H1 (cell line): Measurements from ENCODE around the gene KCMF1.

ENCODE experiments used
- ATF2 ChIP-seq: IDR thresholded peaks from 2 replicates; pipeline ENCODE4 v1.6.1; 2012; ENCODE audit warnings: low read length, inconsistent platforms
- BRCA1 ChIP-seq: IDR thresholded peaks from 2 replicates; pipeline ENCODE4 v1.6.1; 2012; ENCODE audit warnings: low read depth, low read length, improper control_type of control experiment
- CREB1 ChIP-seq: IDR thresholded peaks from 2 replicates; pipeline ENCODE4 v1.6.1; 2012; ENCODE audit warnings: inconsistent platforms
- CTCF ChIP-seq, 3 experiments: IDR thresholded peaks; 1 replicate in 2 of 3; 2 replicates in 1 of 3; pipeline versions ENCODE4 v1.5.1 to v1.6.1; 2011; ENCODE audit warnings: low read length in 3 of 3, mild to moderate bottlenecking in 3 of 3, inconsistent platforms in 2 of 3, low read depth in 1 of 3, moderate library complexity in 1 of 3; ENCODE audit not compliant: insufficient read depth in 1 of 3; ENCODE audit errors: control extremely low read depth in 1 of 3
- EGR1 ChIP-seq: IDR thresholded peaks from 2 replicates; pipeline ENCODE4 v1.6.1; 2011; ENCODE audit warnings: low read depth, low read length, borderline replicate concordance
- EZH2 ChIP-seq: fragments of 200-600 bp; sonication (generic); IDR thresholded peaks from 2 replicates; pipeline ENCODE4 v1.7.1; 2012; ENCODE audit warnings: low read depth, mild to moderate bottlenecking, moderate library complexity, low read length, inconsistent platforms; ENCODE audit not compliant: severe bottlenecking
- HDAC2 ChIP-seq, 2 experiments: fragments of 300-600 bp in 1 of 2; sonication (generic) in 1 of 2; IDR thresholded peaks; 2 replicates each; pipeline ENCODE4 v1.6.1; 2011 to 2012; ENCODE audit warnings: low read depth in 2 of 2, low read length in 2 of 2, mild to moderate bottlenecking in 2 of 2, moderate library complexity in 2 of 2, borderline replicate concordance in 1 of 2, inconsistent platforms in 1 of 2
- MAFK ChIP-seq: IDR thresholded peaks from 2 replicates; pipeline ENCODE4 v1.6.1; 2012; ENCODE audit warnings: low read depth, mild to moderate bottlenecking, improper control_type of control experiment, low read length
- MAX ChIP-seq: IDR thresholded peaks from 2 replicates; pipeline ENCODE4 v1.6.1; 2012; ENCODE audit warnings: inconsistent platforms
- POLR2A ChIP-seq, 2 experiments: IDR thresholded peaks; 1 replicate in 1 of 2; 2 replicates in 1 of 2; pipeline ENCODE4 v1.6.1; 2011; ENCODE audit warnings: low read depth in 2 of 2, low read length in 2 of 2, mild to moderate bottlenecking in 2 of 2; ENCODE audit errors: control extremely low read depth in 1 of 2
- RAD21 ChIP-seq, 2 experiments: IDR thresholded peaks in 1 of 2; conservative IDR thresholded peaks in 1 of 2; 2 replicates each; pipeline ENCODE4 v1.6.1; 2011; ENCODE audit warnings: low read depth in 2 of 2, low read length in 2 of 2, improper control_type of control experiment in 1 of 2, inconsistent platforms in 1 of 2, mild to moderate bottlenecking in 1 of 2, moderate library complexity in 1 of 2

GRCh38 chr2:85033388-85033787 is 62.4 kb downstream of the KCMF1 start:
- TF ChIP-seq CTCF (IDR thresholded peaks at IDR 0.05; ENCODE audit: control extremely low read depth in 1 of 3, insufficient read depth in 1 of 3, low read depth in 1 of 3, low read length in 3 of 3) (no peak), MAX (no peak), BRCA1 (no peak), EZH2 (no peak), CREB1 (no peak), MAFK (no peak), RAD21 (IDR thresholded peaks at IDR 0.05 in 1 of 2, conservative IDR thresholded peaks at IDR 0.05 in 1 of 2; ENCODE audit: low read depth in 2 of 2, low read length in 2 of 2) (no peak), HDAC2 (IDR thresholded peaks at IDR 0.05; ENCODE audit: borderline replicate concordance in 1 of 2, low read depth in 2 of 2, low read length in 2 of 2) (no peak), ATF2 (no peak), POLR2A (IDR thresholded peaks at IDR 0.05; ENCODE audit: control extremely low read depth in 1 of 2, low read depth in 2 of 2, low read length in 2 of 2) (no peak), EGR1 (no peak)
